ENCODE measurements around the gene SLC12A5.

The SLC12A5 gene

GRCh38 chr20:46006022-46006705 is 22.9 kb upstream of the SLC12A5 start:
- in situ Hi-C loops (cut with HindIII; ENCODE audit: low sequenced_read_pairs) = no loop called here

GRCh38 chr20:46006964-46007363 is 22.1 kb upstream of the SLC12A5 start:
- in situ Hi-C loops (cut with HindIII; ENCODE audit: low sequenced_read_pairs) = no loop called here

DNA sequence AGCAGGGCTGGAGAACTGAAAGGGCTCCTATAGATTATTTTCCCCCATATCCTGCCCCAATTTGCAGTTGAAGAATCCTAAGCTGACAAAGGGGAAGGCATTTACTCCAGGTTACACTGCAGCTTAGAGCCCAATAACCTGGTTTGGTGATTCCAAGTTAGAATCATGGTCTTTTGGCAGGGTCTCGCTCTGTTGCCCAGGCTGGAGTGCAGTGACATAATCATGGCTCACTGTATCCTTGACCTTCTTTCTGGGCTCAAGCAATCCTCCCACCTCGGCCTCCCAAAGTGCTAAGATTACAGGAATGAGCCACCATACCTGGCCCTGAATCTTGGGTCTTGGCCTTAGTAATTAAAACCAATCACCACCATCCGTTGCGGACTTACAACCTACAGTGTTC is 21.3 kb upstream of the SLC12A5 start:
- in situ Hi-C loops (cut with HindIII; ENCODE audit: low sequenced_read_pairs) = no loop called here

GRCh38 chr20:46009816-46010215 is 19.2 kb upstream of the SLC12A5 start:
- in situ Hi-C loops (cut with HindIII; ENCODE audit: low sequenced_read_pairs) = no loop called here

GRCh38 chr20:46010491-46011391 is 18.3 kb upstream of the SLC12A5 start:
- in situ Hi-C loops (cut with HindIII; ENCODE audit: low sequenced_read_pairs) = no loop called here

DNA sequence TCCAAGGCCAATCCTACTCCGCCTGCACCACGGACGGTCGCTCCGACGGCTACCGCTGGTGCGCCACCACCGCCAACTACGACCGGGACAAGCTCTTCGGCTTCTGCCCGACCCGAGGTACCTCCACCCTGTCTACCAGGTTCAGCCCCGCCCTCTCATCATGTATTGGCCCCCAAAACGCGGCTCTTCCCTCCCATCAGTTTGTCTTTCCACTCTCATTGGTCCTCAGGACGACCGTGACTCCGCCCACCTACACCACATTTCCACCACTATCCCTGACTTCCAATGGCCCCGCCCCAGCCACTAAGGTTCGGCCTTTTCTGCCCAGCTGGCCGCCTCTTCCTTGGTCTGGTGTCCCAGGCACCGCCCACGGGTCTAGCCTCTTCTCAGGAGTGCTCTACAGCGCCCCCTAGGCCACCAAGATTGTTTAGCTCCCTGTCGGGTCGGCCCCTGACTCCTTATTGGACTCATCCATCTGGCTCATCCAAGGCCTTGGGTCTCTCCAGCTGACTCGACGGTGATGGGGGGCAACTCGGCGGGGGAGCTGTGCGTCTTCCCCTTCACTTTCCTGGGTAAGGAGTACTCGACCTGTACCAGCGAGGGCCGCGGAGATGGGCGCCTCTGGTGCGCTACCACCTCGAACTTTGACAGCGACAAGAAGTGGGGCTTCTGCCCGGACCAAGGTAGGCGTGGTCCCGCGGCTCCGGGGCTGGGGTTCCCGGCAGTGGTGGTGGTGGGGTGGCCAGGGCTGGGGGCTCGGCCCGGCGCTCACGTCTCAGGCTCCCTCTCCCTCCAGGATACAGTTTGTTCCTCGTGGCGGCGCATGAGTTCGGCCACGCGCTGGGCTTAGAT is 17.2 kb upstream of the SLC12A5 start:
- in situ Hi-C loops (cut with HindIII; ENCODE audit: low sequenced_read_pairs) = no loop called here

- in situ Hi-C loops (cut with HindIII; ENCODE audit: low sequenced_read_pairs) = no loop called here
Measured at GRCh38 chr20:46012921-46013320, 16.1 kb upstream of the SLC12A5 start.

GRCh38 chr20:46013322-46013828 is 15.6 kb upstream of the SLC12A5 start:
- in situ Hi-C loops (cut with HindIII; ENCODE audit: low sequenced_read_pairs) = no loop called here

GRCh38 chr20:46013829-46014516 is 15.0 kb upstream of the SLC12A5 start:
- in situ Hi-C loops (cut with HindIII; ENCODE audit: low sequenced_read_pairs) = no loop called here

DNA sequence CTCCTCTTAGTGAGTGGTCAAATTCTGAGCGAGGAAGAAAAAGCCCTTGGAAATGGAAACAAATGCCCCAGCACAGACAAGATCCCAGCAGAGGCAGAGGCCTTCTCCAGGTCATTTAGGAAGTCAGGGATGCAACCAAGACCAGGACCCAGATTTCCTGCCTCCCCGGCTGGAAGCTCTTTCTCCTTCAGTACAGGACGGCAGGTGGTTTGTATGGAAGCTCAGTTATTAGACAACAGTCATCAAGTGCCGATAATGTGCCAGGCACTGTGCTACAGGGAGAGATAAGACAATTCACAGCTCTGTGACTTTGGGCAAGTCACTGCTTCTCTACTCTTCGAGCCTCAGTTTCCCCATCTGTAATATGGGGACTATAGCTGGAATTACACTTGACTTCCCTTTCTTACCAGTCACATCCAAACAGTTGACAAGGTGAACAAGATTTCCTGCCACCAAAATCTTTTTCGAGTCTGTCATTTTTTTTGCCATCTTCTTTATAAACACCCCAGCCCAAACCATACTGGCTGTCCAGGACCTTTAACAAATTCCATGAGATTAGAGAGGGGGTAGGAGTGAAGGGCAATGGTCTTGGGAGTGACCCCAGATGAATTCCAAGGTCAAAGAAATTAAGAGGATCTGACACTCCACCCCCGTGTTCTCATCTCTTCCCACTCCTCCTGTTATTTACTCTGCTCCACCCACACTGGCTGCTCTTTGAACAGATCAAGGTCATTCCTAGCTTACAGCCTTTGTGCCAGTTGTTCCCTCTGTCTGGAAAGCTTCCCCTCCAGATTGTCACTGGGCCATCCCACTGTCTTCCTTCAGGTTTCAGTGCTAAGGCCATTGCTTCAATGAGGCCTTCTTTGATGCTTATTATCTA is 14.3 kb upstream of the SLC12A5 start:
- in situ Hi-C loops (cut with HindIII; ENCODE audit: low sequenced_read_pairs) = no loop called here

DNA sequence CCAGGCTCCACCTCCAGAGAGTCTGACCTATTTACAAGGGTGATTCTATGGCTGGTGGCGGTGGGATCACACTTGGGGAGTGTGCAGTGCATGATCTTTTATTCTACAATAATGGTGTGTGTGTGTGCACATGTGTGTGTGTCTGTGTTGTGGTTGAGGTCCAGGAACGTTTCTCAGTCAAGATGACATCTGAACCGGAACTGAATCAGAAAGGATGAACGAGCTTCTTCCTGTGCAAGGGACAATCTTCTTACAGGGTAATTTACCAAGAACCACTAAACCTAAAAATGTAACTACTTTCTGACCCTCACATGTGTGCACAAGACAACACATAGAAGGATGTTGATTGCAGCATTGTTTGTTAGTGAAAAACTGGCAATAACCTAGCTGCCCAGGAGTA is 11.7 kb upstream of the SLC12A5 start:
- in situ Hi-C loops (cut with HindIII; ENCODE audit: low sequenced_read_pairs) = no loop called here

DNA sequence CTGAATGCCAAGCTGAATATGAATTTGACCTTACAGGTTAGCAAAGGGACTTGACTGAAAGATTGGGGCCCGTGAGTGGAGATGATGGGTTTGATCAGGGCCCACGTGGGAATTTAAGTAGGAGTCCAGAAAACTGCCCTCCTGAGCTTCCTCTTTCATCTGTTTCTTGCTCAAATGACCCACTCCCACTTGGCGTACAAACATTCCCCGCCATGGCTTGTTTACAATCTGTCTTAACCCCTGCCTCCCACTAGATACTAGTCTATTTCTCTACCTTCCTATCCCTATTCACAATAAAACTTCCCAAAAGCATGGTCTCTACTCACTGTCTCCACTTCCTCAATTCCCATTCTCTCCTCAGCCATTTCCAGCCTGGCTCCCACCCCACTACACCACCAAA is 10.9 kb upstream of the SLC12A5 start:
- in situ Hi-C loops (cut with HindIII; ENCODE audit: low sequenced_read_pairs) = no loop called here

DNA sequence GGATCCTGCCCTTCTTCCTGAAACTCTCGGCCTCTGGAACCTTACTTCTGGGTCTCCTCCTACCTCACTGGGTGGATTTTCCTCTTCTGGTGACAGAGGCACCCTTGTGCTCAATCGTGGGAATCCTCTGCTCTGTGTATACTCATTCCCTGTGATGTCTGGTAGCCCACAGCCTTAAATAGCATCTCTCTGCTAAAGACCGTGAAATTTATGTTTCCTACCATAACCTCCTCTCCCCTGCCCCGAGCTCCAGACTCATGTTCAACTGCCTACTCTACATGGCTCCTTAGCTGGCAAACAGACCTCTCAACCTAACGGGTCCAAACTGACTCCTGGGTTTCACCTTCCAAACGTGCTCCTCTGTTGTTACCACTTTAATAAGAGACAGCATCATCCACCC is 10.4 kb upstream of the SLC12A5 start:
- in situ Hi-C loops (cut with HindIII; ENCODE audit: low sequenced_read_pairs) = no loop called here

DNA sequence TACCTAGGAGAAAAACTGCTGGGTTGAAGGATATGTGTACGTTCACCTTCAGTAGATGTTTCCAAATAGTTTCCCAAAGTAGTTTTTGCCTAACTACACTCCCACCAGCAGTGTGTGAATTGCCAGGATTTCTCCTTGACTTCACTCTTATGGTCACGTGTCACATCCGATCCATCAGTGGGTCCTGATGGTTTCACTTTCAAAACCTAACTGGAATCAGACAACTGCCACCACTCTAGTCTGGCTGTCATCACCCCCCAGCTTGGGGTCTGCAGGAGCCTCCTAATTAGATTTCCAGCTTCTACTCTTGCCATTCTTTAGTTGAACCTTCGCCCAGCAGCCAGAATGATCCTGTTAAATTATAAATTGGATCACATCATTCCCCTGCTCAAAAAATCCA is 8.5 kb upstream of the SLC12A5 start:
- in situ Hi-C loops (cut with HindIII; ENCODE audit: low sequenced_read_pairs) = no loop called here

GRCh38 chr20:46021361-46022359 is 7.4 kb upstream of the SLC12A5 start:
- in situ Hi-C loops (cut with HindIII; ENCODE audit: low sequenced_read_pairs) = no loop called here

GRCh38 chr20:46022411-46023147 is 6.4 kb upstream of the SLC12A5 start:
- in situ Hi-C loops (cut with HindIII; ENCODE audit: low sequenced_read_pairs) = no loop called here

- in situ Hi-C loops (cut with HindIII; ENCODE audit: low sequenced_read_pairs) = no loop called here
Measured at GRCh38 chr20:46023148-46023484, 5.9 kb upstream of the SLC12A5 start.

GRCh38 chr20:46023999-46024398 is 5.0 kb upstream of the SLC12A5 start:
- in situ Hi-C loops (cut with HindIII; ENCODE audit: low sequenced_read_pairs) = no loop called here
